Measurements from ENCODE around the gene PRKCZ. TPM values are rescaled to one million over a fixed set of nuclear protein-coding genes. Genes with fewer than 3 reads are reported as not detected.

PRKCZ gene
- 10 to 100 TPM in 1 of 3 donors, 1 to 10 TPM in 2; 2.4 to 12.0 (median 4.3) TPM for polyA plus RNA-seq

GRCh38 chr1:2049718-2050431 lies at the start of gene PRKCZ:
Gene PRKCZ (plus strand): TSS chr1:2050411. CDS start chr1:2050631, 220 bp downstream.
- WGBS, 3 donors, result 1 to 3% (median 2%) methylated on average over 46 to 83 of the region's 83 CpGs
- no peak within 1 kb of the TSS for H3K27ac ChIP-seq (ENCODE audit: low read depth, low read length)

DNA sequence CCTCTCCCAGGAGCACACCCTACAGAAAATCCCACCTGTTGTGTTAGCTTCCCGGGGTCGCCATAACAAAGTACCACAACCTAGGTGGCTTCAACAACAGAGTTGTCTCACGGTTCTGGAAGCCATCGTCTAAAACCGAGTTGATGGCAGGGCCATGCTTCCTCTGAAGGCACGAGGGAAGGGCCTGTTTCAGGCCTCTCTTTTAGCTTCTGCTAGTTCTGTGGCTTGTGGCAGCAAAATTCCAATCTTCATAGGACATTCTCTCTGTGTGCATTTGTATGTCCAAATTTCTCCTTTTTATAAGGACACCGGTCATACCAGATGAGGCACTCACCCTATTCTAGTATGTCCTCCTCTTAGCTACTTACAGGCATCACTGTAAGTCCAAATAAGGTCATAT lies 49.8 kb upstream of the PRKCZ start:
- H3K27ac ChIP-seq (ENCODE audit: low read depth, low read length), result no peak overlapping the region
- 83 to 87% (median 87%) methylated on average over 7 of the region's 7 CpGs for WGBS, 3 donors

DNA sequence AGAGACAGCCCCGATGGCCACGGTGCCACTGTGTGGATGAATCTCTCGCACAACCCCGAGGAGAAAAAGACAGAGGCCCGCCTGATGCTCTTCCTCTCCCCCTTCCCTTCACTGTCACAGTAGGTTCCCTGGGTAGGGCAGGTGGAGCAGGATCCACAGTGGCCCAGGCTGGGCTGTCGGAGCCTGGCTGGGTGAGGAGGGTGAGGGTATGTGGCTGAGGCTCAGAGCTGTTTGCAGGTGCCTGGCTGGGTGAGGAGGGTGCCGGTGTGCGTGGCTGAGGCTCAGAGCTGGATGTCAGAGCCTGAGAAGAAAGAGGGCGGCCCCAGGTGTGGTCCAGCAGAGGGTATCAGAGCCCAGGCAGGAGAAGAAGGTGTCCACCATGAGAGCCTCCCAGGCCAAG lies 49.4 kb upstream of the PRKCZ start:
- 83 to 92% (median 87%) methylated on average over 9 of the region's 9 CpGs for WGBS, 3 donors
- no peak overlapping the region for H3K27ac ChIP-seq (ENCODE audit: low read depth, low read length)

DNA sequence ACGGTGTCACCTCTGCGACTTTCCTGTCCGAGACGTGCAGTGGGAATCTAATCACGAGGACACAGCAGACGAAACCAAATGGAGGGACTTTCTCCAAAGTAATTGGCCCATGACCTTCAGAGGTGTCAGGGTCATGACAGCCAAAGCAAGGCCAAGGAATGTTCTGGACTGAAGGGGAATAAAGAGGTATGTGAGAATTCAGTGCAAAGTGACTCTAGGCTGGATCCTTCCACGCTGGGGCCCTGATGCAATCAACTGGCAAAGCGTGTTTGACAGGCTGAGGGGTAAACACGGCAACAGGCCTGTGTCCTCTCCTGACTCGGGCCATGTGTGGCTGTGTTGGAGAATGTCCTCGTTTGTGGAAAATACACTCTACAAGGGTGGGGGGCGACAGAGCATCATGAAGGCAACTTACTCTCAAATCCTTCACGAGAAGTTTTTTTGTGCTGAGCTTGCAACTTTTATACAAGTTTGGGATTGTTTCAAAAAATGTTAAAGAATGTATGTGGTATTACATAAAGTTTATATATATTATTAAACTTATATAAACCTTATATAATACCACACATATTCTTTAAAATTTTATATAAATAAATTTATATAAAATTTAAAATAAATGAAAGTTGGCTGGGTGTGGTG lies 48.3 kb upstream of the PRKCZ start:
- no peak overlapping the region for H3K27ac ChIP-seq (ENCODE audit: low read depth, low read length)
- WGBS, 3 donors, result 66 to 79% (median 79%) methylated on average over 13 of the region's 13 CpGs

DNA sequence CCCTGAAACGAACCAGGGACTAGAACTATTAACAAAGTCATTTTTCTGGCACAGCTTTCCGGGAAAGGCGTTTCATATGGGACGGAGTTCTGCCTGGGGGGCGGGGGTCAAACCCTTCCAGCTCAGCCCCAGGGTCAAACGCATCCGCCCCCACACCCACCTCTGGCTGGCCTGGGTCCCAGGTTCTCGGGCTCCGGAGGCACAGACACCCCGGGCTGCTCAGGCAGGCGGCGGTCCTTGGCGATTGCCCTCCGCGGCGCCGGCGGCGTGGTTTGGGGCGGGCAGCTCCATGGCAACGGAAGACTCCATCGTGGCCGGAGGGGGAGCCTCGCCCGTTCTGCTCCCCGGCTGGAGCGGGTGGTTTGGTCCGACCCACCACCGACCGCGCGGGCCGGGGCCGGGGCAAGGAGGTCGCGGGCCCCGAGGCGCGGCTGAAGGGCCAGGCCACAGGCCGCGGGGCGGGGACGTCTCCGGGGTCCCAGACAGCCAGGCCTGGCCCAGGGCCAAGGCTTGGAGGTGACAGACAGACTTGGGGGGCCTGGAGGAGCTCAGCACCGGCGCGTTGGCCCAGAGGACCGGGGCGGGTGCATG lies 46.6 kb upstream of the PRKCZ start, which contains the start of gene CFAP74:
Gene CFAP74, minus strand, starts transcription at position 246 of the 591 bp plus-strand sequence. CDS start 12,830 bp downstream, outside the sequence.
- no peak within 1 kb of the TSS for H3K27ac ChIP-seq (ENCODE audit: low read depth, low read length)
- WGBS, 3 donors, result 5 to 7% (median 5%) methylated on average over 47 to 49 of the region's 49 CpGs

- 69 to 73% (median 70%) methylated on average over 21 of the region's 21 CpGs for WGBS, 3 donors
- no peak overlapping the region for H3K27ac ChIP-seq (ENCODE audit: low read depth, low read length)
These were observed 45.4 kb upstream of the PRKCZ start for GRCh38 chr1:2004856-2005255.

DNA sequence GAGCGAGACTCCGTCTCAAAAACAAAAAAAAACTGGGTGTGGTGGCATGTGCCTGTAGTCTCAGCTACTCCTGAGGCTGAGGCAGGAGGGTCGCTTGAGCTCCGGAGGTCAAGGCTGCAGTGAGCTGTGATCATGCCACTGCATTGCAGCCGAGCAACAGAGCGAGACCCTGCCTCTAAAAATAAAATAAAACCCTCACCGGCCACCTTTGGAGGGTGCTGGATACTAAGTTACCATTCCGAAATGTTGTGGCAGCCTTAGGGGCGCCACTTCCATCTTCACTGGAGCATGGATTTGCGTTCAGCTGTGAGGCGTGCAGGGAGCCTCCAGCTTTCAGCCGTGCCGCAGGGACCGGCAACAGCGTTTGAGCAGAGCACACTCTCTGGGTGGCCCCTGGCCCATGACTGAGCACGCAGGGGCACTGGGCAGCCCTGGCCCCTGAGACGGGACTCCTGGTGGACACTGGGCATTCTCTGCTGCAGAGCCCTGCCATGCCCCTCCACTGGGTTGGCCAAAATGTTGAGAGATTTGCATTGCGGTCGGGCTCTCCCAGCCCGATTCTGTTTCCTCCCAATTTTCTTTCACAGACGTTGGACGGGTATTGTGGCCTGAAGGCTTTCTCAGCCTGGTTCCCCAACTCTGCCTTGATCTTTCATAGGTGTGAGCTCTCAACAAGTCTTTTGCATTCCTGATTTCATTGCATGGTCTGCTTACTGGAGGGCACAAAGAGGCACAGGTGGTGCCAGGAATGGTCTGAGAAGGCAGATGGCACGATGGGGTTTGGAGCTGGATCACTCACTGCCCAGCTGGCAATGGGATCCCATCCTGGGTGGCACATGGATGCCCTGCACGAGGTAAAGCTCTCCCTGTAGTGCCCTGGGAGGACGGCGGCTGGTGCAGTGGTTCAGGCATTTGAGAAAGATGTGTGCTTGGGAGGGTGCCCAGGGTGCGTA lies 40.8 kb upstream of the PRKCZ start:
- H3K27ac ChIP-seq (ENCODE audit: low read depth, low read length), result no peak overlapping the region
- 77 to 86% (median 79%) methylated on average over 27 of the region's 27 CpGs for WGBS, 3 donors

GRCh38 chr1:2014181-2014580 lies 36.0 kb upstream of the PRKCZ start:
- no peak overlapping the region for H3K27ac ChIP-seq (ENCODE audit: low read depth, low read length)
- 73 to 82% (median 76%) methylated on average over 15 of the region's 15 CpGs for WGBS, 3 donors

- H3K27ac ChIP-seq (ENCODE audit: low read depth, low read length), result no peak overlapping the region
- 52 to 56% (median 53%) methylated on average over 34 of the region's 34 CpGs for WGBS, 3 donors
These were observed 35.2 kb upstream of the PRKCZ start for GRCh38 chr1:2014741-2015735.

DNA sequence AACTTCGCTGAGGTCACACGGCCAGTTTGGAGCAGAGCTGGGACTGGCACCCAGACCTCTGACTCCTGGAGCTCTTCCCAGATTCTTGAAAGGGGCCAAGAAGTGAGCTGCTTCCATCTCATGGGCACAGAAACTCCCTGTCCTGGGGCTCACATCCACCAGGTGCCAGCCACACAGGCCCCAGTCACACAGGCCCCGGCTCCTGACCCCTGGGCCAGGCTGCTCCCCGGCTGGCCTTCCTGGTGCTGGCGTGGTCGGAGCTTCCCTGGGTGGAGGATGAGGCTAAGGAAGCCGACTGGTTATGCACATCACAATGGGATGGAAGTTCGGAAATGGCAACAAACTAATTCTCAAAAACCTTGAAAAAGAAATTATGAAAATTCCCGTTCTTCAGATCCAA lies 34.1 kb upstream of the PRKCZ start:
- H3K27ac ChIP-seq (ENCODE audit: low read depth, low read length), result no peak overlapping the region
- WGBS, 3 donors, result 69 to 80% (median 77%) methylated on average over 9 of the region's 9 CpGs

GRCh38 chr1:2018217-2019171 lies 31.7 kb upstream of the PRKCZ start:
- 13 to 17% (median 16%) methylated on average over 41 to 48 of the region's 48 CpGs for WGBS, 3 donors

DNA sequence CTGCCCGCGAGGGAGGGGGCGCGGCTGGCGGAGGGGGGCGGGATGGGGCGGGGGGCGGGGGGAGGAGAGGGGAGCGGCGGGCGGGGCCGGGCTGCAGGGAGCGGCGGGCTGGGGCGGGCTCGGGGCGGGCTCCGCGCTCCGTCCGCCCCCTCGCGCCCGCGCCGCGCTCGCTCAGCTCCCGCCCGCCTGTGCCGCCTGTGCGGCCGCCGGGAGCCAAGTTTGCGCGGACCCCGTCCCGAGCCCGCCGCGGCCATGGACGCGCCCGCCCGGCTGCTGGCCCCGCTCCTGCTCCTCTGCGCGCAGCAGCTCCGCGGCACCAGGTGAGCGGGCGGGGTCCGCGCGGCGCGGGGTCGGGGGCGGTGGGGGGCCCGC lies 31.1 kb upstream of the PRKCZ start, which contains the start of gene GABRD:
Gene GABRD, plus strand, starts transcription at position 174 of the 372 bp plus-strand sequence. Its CDS starts 79 bp downstream, at position 253.
- no peak within 1 kb of the TSS for H3K27ac ChIP-seq (ENCODE audit: low read depth, low read length)
- WGBS, 3 donors, result 1% methylated on average over 19 to 45 of the region's 60 CpGs; no CpG with 5 or more reads in 1 of the 3 donors

More at GRCh38 chr1:2018217-2019171, 31.7 kb upstream of the PRKCZ start:
- H3K27ac ChIP-seq (ENCODE audit: low read depth, low read length), result no peak overlapping the region

DNA sequence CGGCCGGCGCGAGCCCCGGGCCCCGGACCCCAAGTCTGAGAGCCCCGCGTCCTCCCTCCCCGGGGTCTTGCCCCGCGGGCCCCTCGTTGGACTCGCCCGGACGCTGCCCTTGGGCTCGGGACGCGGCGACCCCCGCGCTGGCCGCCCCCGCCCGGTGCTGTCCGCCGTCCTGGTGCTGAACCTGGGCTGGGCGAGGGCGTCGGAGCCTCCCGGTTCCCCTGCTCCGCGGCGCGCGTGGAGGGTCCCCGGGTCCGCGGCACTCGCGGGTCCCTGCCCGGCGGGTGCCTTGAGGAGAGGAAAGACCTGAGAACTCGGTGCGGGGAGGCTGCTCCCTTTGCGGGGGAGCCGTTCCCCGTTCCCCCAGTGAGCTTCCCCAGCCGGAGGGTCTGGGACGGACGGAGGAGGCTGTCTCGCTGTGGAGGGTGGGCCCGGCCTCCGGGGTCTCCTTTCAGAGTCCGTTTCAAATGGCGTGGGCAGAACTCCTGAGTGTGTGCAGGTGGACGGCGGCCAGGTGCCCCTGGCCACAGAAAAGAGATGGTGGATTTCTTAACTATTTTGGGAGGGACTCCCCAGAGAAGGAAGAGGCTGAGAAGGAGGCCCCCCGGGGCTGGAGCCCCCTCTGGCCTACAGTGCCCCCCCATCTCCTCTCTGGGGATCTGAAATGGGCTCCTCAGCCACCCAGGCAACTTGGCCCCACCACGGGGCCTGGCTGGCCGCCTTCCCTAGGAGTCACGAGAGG lies 30.5 kb upstream of the PRKCZ start:
- WGBS, 3 donors, result 12 to 18% (median 14%) methylated on average over 36 to 61 of the region's 61 CpGs

GRCh38 chr1:2020310-2020655 lies 29.9 kb upstream of the PRKCZ start:
- no peak overlapping the region for H3K27ac ChIP-seq (ENCODE audit: low read depth, low read length)
- WGBS, 3 donors, result 75 to 81% (median 80%) methylated on average over 11 of the region's 11 CpGs

More for the DNA sequence above, 30.5 kb upstream of the PRKCZ start:
- no peak overlapping the region for H3K27ac ChIP-seq (ENCODE audit: low read depth, low read length)

- H3K27ac ChIP-seq (ENCODE audit: low read depth, low read length), result no peak overlapping the region
- WGBS, 3 donors, result 81 to 90% (median 85%) methylated on average over 25 of the region's 25 CpGs
These were observed 28.7 kb upstream of the PRKCZ start for GRCh38 chr1:2021550-2021949.

Measured in adipose tissue (tissue), 3 donors.